ENCODE measurements around the gene ZNF106. TPM values are rescaled to one million over a fixed set of nuclear protein-coding genes. Genes with fewer than 3 reads are reported as not detected.
A peak's percentile ranks its signal among the peaks of the same experiment; 100 is the strongest.

Gene ZNF106
- total RNA-seq, 1 experiment from 2014 or later, result 61.4 TPM

DNA sequence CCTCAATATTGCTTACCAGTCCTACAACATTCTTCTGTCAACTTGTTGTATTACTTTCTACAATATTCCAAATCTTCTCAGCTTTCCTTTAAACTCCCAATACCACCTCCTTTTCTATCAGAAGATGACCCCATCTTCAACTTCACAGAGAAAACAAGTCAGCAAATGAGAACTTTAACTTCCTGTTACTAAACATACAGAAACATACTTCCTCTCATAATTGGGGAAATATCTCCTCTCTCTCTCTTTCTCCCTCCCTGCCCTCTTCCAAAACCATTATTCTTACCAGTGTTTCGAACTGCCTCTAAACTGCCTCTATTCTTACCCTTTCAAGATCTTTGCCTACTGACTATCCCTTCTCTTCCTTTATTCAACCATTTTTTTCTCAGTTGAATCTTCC, 2.7 kb upstream of the ZNF106 start:
- peak overlapping the region; percentile 95 for H3K27ac Mint-ChIP-seq (ENCODE audit: low read depth, unreplicated experiment)
- ChIA-PET CTCF (interaction anchor here (0.7 kb wide), 1 partner anchor 832 kb away, joined by 5 read pairs; no protein-coding TSS in a partner anchor), POLR2A (interaction anchor here (2.6 to 3.9 kb wide), 2 partner anchors 55 to 219 kb away, joined by 25 to 69 read pairs; partner anchors contain the start of genes GANC, HAUS2, LRRC57 and TMEM87A)
- TF ChIP-seq, protein P1, sequence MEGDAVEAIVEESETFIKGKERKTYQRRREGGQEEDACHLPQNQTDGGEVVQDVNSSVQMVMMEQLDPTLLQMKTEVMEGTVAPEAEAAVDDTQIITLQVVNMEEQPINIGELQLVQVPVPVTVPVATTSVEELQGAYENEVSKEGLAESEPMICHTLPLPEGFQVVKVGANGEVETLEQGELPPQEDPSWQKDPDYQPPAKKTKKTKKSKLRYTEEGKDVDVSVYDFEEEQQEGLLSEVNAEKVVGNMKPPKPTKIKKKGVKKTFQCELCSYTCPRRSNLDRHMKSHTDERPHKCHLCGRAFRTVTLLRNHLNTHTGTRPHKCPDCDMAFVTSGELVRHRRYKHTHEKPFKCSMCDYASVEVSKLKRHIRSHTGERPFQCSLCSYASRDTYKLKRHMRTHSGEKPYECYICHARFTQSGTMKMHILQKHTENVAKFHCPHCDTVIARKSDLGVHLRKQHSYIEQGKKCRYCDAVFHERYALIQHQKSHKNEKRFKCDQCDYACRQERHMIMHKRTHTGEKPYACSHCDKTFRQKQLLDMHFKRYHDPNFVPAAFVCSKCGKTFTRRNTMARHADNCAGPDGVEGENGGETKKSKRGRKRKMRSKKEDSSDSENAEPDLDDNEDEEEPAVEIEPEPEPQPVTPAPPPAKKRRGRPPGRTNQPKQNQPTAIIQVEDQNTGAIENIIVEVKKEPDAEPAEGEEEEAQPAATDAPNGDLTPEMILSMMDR (IDR thresholded peaks at IDR 0.05; ENCODE audit: unreplicated experiment), result no peak
- H3K9me3 Mint-ChIP-seq (ENCODE audit: unreplicated experiment), result no peaks in the 10 kb centered on the region
- H3K27me3 Mint-ChIP-seq (ENCODE audit: insufficient read depth, unreplicated experiment), result no peaks in the 10 kb centered on the region
- no peak for DNase-seq (ENCODE audit: unreplicated experiment)
- H3K4me1 Mint-ChIP-seq (ENCODE audit: insufficient read depth, unreplicated experiment), result peaks cover 28% of the 10 kb centered on the region
- intact Hi-C loops (cut with micrococcal nuclease), result loop anchor here (10.0 kb wide), 2 partner anchors 161 to 219 kb away; partner anchors contain the start of genes GANC and TMEM87A
- no TSS peak for BruUV-seq (replicated peaks)
- H3K4me3 Mint-ChIP-seq (ENCODE audit: unreplicated experiment), result peak overlapping the region; percentile 87
- peaks cover 4% of the 10 kb centered on the region for H3K36me3 Mint-ChIP-seq (ENCODE audit: insufficient read depth, unreplicated experiment)

DNA sequence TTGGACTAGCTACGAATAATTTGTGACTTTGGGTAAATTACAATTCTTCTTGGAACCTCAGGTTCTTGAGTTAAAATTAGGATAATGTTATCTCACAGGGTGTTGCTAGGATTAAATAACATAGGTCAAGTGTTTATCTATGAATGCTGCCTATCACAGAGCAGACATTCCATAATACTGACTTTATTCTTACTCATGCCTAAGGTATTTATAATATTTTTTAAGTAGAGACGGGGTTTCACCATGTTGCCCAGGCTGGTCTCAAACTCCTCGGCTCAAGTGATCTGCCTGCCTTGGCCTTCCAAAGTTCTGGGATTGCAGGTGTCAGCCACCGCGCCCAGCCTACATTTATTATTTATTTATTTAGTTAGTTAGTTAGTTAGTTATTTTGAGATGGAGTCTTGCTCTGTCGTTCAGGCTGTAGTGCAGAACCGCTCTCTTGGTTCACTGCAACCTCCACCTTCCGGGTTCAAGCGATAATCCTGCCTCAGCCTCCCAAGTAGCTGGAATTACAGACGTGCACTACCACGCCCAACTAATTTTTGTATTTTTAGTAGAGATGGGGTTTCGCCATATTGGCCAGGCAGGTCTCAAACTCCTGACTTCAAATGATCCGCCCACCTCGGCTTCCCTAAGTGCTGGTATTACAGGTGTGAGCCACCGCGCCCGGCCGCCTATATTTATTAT, 741 bp upstream of the ZNF106 start:
- DNase-seq (ENCODE audit: unreplicated experiment), result peak; percentile 16
- Mint-ChIP-seq H3K4me3 (ENCODE audit: unreplicated experiment) (peak overlapping the region; percentile 94), H3K36me3 (ENCODE audit: insufficient read depth, unreplicated experiment) (peaks cover 13% of the 10 kb centered on the region), H3K27ac (ENCODE audit: low read depth, unreplicated experiment) (peak overlapping the region; percentile 96), H3K4me1 (ENCODE audit: insufficient read depth, unreplicated experiment) (peaks cover 32% of the 10 kb centered on the region), H3K9me3 (ENCODE audit: unreplicated experiment) (no peaks in the 10 kb centered on the region), H3K27me3 (ENCODE audit: insufficient read depth, unreplicated experiment) (no peaks in the 10 kb centered on the region)
- TF ChIP-seq, protein P1 (IDR thresholded peaks at IDR 0.05; ENCODE audit: unreplicated experiment), result no peak
- CTCF ChIA-PET, result interaction anchor here (0.9 kb wide), 1 partner anchor 20 kb away, joined by 3 read pairs; no protein-coding TSS in a partner anchor
- TSS peak; percentile 80 for BruUV-seq (replicated peaks)
- POLR2A ChIA-PET, result interaction anchor here (0.6 to 3.2 kb wide), 19 partner anchors 8 to 1074 kb away, joined by 3 to 43 read pairs (median 6); partner anchors contain the start of genes GANC, HAUS2, LRRC57 and STARD9
- intact Hi-C loops (cut with micrococcal nuclease), result loop anchor here (10.0 kb wide), 2 partner anchors 163 to 217 kb away; partner anchors contain the start of genes GANC and TMEM87A

DNA sequence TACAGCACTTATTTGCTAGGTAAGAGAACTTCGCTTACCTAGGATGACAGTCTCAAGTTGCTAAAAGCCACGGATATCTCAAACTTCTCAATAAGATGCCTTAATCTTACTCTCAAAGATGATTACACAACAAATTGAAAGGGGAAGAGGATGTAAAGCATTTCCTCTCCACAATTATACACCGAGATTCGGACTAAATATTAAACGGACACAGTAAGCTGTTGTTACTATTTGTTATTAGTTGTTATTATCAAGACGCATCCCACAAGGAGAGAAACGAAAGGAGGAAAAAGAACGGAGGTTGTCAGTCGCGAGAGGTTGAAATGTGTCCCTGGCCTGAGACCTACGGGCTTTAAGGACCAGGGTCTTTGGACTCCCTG, 660 bp downstream of the ZNF106 start:
- Mint-ChIP-seq H3K27ac (ENCODE audit: low read depth, unreplicated experiment) (peak overlapping the region; percentile 96), H3K4me1 (ENCODE audit: insufficient read depth, unreplicated experiment) (peaks cover 22% of the 10 kb centered on the region), H3K36me3 (ENCODE audit: insufficient read depth, unreplicated experiment) (peaks cover 13% of the 10 kb centered on the region), H3K27me3 (ENCODE audit: insufficient read depth, unreplicated experiment) (no peaks in the 10 kb centered on the region), H3K9me3 (ENCODE audit: unreplicated experiment) (no peaks in the 10 kb centered on the region), H3K4me3 (ENCODE audit: unreplicated experiment) (peak overlapping the region; percentile 94)
- intact Hi-C loops (cut with micrococcal nuclease), result loop anchor here (10.0 kb wide), 2 partner anchors 165 to 215 kb away; partner anchors contain the start of genes GANC and TMEM87A
- TF ChIP-seq, protein P1 (IDR thresholded peaks at IDR 0.05; ENCODE audit: unreplicated experiment), result no peak
- CTCF ChIA-PET, result interaction anchor here (0.5 to 0.7 kb wide), 2 partner anchors 164 to 752 kb away, joined by 3 read pairs; no protein-coding TSS in a partner anchor
- DNase-seq (ENCODE audit: unreplicated experiment), result no peak
- POLR2A ChIA-PET, result interaction anchor here (0.6 to 3.2 kb wide), 19 partner anchors 8 to 1259 kb away, joined by 3 to 43 read pairs (median 6); partner anchors contain the start of genes CHP1, HAUS2, LRRC57 and STARD9
- TSS peak; percentile 39 for BruUV-seq (replicated peaks)

DNA sequence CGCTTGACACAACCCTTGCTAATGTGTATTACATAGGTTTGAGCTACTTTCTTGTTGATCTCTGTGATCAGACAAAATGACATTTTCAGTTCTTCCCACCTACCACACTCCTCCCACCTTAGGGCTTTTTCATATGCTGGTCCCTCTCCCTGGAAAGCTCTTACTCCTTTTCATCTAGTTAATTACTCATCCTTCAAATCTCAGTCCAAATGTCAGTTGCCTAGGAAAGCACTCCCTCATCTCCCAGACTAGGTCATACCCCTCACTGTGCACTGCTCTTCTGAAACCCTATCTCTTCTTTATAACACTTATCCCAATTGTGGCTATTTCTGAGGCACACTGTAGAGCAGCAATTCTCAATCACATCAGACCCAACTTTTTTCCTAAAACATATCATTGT, 7.3 kb downstream of the ZNF106 start:
- DNase-seq (ENCODE audit: unreplicated experiment), result no peak
- ChIA-PET CTCF (interaction anchor here (0.6 to 1.6 kb wide), 2 partner anchors 12 to 71 kb away, joined by 3 to 7 read pairs; no protein-coding TSS in a partner anchor), POLR2A (no interaction called here)
- Mint-ChIP-seq H3K4me1 (ENCODE audit: insufficient read depth, unreplicated experiment) (peaks cover 6% of the 10 kb centered on the region), H3K36me3 (ENCODE audit: insufficient read depth, unreplicated experiment) (peaks cover 13% of the 10 kb centered on the region), H3K9me3 (ENCODE audit: unreplicated experiment) (no peaks in the 10 kb centered on the region), H3K27me3 (ENCODE audit: insufficient read depth, unreplicated experiment) (no peaks in the 10 kb centered on the region), H3K27ac (ENCODE audit: low read depth, unreplicated experiment) (no peak overlapping the region), H3K4me3 (ENCODE audit: unreplicated experiment) (no peak overlapping the region)
- intact Hi-C loops (cut with micrococcal nuclease), result no loop called here
- BruUV-seq (replicated peaks), result no TSS peak
- TF ChIP-seq, protein P1 (IDR thresholded peaks at IDR 0.05; ENCODE audit: unreplicated experiment), result no peak

All from MCF 10A (cell line).